Subcutaneous abdominal adipose tissue (tissue), 5 donors: ENCODE data around the gene RNF145.

Experiments
- H3K27ac ChIP-seq: one replicate; pipeline ENCODE4 v1.7.0; 2013; ENCODE audit warnings: low read depth, mild to moderate bottlenecking, inconsistent platforms, low read length, moderate library complexity
- H3K27me3 ChIP-seq, 5 donors: one replicate each; pipeline ENCODE4 v1.7.0; 2013; ENCODE audit warnings: low read length in 5 of 5, inconsistent platforms in 1 of 5; ENCODE audit not compliant: control insufficient read depth in 5 of 5, insufficient read depth in 4 of 5
- H3K36me3 ChIP-seq, 5 donors: one replicate each; pipeline ENCODE4 v1.7.0; 2013; ENCODE audit warnings: low read length in 5 of 5; ENCODE audit not compliant: control insufficient read depth in 5 of 5, insufficient read depth in 5 of 5
- H3K4me1 ChIP-seq, 5 donors: one replicate each; pipeline ENCODE4 v1.7.0; 2013; ENCODE audit warnings: low read length in 5 of 5, mild to moderate bottlenecking in 3 of 5, moderate library complexity in 1 of 5; ENCODE audit not compliant: control insufficient read depth in 5 of 5, insufficient read depth in 5 of 5
- H3K4me3 ChIP-seq, 5 donors: one replicate each; pipeline ENCODE4 v1.7.0; 2013; ENCODE audit warnings: low read length in 5 of 5, low read depth in 1 of 5
- H3K9ac ChIP-seq, 5 donors: one replicate each; pipeline ENCODE4 v1.7.0; 2013; ENCODE audit warnings: low read length in 5 of 5, mild to moderate bottlenecking in 4 of 5, moderate library complexity in 3 of 5
- H3K9me3 ChIP-seq, 5 donors: one replicate each; pipeline ENCODE4 v1.7.0; 2013; ENCODE audit warnings: low read length in 5 of 5; ENCODE audit not compliant: control insufficient read depth in 5 of 5
- donor health status: healthy.
- donor health status: healthy.
- donor health status: healthy.
- donor health status: healthy.
- donor health status: healthy.

Gene RNF145

GRCh38 chr5:159223469-159223868 is 14.1 kb upstream of the RNF145 start:
- Histone ChIP-seq H3K27me3 (no peaks in the 10 kb centered on the region), H3K9me3 (no peaks in the 10 kb centered on the region), H3K27ac (no peak overlapping the region), H3K9ac (no peak overlapping the region), H3K36me3 (no peaks in the 10 kb centered on the region), H3K4me1 (no peaks in the 10 kb centered on the region), H3K4me3 (no peak overlapping the region)

DNA sequence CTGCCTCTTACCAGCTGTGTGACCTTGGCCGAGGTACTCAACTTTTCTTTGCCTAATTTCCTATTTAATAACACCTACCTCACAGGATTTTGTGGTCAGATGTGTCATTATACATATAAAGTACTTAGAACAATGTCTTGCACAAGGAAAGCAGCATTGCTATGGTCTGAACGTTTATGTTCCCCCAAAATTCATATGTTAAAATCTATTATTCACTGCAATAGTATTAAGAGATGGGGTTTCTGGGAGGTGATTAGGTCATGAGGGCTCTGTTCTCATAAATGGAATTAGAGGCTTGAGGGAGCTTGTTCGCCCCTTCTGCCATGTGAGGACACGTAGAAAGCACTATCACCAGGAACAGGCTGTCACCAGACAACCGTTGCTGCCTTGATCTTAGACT is 10.9 kb upstream of the RNF145 start:
- Histone ChIP-seq H3K9ac (no peak overlapping the region), H3K27me3 (no peaks in the 10 kb centered on the region), H3K36me3 (no peaks in the 10 kb centered on the region), H3K9me3 (no peaks in the 10 kb centered on the region), H3K4me1 (no peaks in the 10 kb centered on the region), H3K4me3 (no peak overlapping the region), H3K27ac (no peak overlapping the region)

DNA sequence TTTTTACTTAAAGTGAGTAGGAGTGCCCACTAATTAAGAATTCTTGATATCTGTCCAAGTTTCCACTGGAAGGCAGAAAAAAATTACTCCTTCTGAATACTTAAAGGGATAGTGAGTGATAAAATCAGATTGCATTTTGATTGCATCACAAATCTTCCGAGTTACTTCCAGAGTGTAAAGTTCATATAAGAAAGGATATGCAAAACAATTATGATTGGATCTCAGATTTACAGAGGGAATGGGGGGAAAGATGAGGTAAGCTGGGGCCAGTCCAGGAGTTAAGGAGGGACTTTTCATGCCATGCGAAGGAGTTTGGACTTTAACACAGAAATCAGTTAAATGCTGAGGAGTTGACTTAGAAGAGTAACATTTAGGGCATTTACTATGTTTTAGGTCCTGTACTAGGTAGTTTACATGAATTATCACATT is 9.3 kb upstream of the RNF145 start:
- no peaks in the 10 kb centered on the region for H3K4me1 ChIP-seq
- H3K9me3 ChIP-seq, result no peaks in the 10 kb centered on the region
- no peak overlapping the region for H3K4me3 ChIP-seq
- H3K9ac ChIP-seq, result no peak overlapping the region
- H3K27me3 ChIP-seq, result no peaks in the 10 kb centered on the region
- H3K36me3 ChIP-seq, result no peaks in the 10 kb centered on the region
- no peak overlapping the region for H3K27ac ChIP-seq

- H3K36me3 ChIP-seq, result no peaks in the 10 kb centered on the region
- H3K4me3 ChIP-seq, result no peak overlapping the region
- H3K27me3 ChIP-seq, result no peaks in the 10 kb centered on the region
- H3K9me3 ChIP-seq, result no peaks in the 10 kb centered on the region
- no peak overlapping the region for H3K9ac ChIP-seq
- H3K4me1 ChIP-seq, result no peaks in the 10 kb centered on the region
- H3K27ac ChIP-seq, result no peak overlapping the region
Measured at GRCh38 chr5:159217236-159217635, 7.9 kb upstream of the RNF145 start.

DNA sequence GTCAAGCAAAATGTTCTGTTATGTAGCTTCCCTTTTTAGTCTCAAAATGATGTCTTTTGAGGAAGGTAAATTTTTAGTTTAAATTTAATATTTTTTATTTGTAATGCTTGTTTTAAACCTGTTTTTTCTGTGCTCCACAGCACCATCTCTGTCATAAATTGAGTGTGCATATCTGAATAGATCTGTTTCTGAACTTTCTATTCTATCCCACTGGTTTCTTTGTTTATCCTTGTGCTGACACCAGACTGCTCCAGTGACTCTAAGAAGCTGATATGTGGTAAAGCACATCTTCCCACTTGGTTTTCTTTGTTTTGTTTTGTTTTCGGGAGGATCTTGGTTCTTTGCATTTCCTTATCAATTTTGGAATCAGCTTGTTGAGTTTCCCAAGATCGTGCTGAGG is 7.1 kb upstream of the RNF145 start:
- Histone ChIP-seq H3K27ac (no peak overlapping the region), H3K4me1 (peaks cover 0 to 2% (median 0%) of the 10 kb centered on the region in 5 donors), H3K27me3 (no peaks in the 10 kb centered on the region), H3K4me3 (no peak overlapping the region), H3K9ac (no peak overlapping the region), H3K36me3 (no peaks in the 10 kb centered on the region), H3K9me3 (no peaks in the 10 kb centered on the region)

- no peaks in the 10 kb centered on the region for H3K9me3 ChIP-seq
- H3K4me3 ChIP-seq, result no peak overlapping the region
- peaks cover 0 to 2% (median 0%) of the 10 kb centered on the region in 5 donors for H3K4me1 ChIP-seq
- H3K36me3 ChIP-seq, result no peaks in the 10 kb centered on the region
- H3K27me3 ChIP-seq, result no peaks in the 10 kb centered on the region
- H3K27ac ChIP-seq, result no peak overlapping the region
- no peak overlapping the region for H3K9ac ChIP-seq
Measured at GRCh38 chr5:159215886-159216285, 6.5 kb upstream of the RNF145 start.

DNA sequence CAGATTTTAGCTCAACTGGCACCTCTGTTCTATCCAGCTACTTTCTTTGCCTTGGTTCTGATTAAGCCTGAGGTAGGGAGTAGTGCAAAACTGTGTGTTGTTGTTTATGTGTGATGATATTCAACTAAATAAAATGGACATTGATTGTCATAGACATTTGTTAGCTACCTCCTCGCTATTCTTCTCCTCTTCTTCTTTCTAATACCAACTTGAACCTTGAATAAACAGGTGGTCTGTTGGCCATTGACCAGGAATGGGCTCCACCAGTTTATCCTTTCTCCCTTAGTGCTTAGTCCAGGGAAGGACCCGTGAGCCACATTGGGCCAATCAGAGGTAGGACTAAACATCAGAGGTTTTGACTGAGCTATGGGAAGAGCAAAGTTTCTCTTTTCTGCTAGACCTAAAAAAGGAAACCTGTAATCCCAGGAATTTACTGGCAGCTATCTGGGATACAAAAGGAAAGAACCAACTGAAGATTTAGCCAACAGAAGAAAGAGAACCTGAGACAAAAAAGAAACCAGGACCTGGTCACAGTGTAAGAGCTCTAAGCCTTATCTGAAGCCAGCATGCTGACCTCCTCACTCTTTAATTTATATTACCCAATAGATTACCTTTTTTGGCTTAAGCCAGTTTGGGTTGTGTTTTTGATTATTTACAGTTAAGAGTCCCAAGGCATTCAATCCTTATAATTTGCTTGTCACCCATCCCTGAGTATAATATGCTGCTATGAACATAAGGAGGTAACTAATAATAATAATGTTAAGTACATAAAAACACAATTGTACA is 5.3 kb upstream of the RNF145 start:
- H3K27me3 ChIP-seq, result no peaks in the 10 kb centered on the region
- H3K4me3 ChIP-seq, result no peak overlapping the region
- H3K36me3 ChIP-seq, result no peaks in the 10 kb centered on the region
- H3K4me1 ChIP-seq, result peaks cover 2 to 9% (median 5%) of the 10 kb centered on the region in 5 donors
- no peak overlapping the region for H3K27ac ChIP-seq
- no peaks in the 10 kb centered on the region for H3K9me3 ChIP-seq
- no peak overlapping the region for H3K9ac ChIP-seq

GRCh38 chr5:159212657-159213462 is 3.5 kb upstream of the RNF145 start:
- H3K9ac ChIP-seq, result no peak overlapping the region
- H3K27ac ChIP-seq, result no peak overlapping the region

GRCh38 chr5:159211729-159212174 is 2.4 kb upstream of the RNF145 start:
- peaks cover 2 to 27% (median 17%) of the 10 kb centered on the region in 5 donors for H3K4me1 ChIP-seq
- no peaks in the 10 kb centered on the region for H3K36me3 ChIP-seq
- H3K27ac ChIP-seq, result no peak overlapping the region
- no peak overlapping the region for H3K4me3 ChIP-seq
- H3K27me3 ChIP-seq, result no peaks in the 10 kb centered on the region
- no peaks in the 10 kb centered on the region for H3K9me3 ChIP-seq
- no peak overlapping the region for H3K9ac ChIP-seq

More at GRCh38 chr5:159212657-159213462, 3.5 kb upstream of the RNF145 start:
- Histone ChIP-seq H3K27me3 (no peaks in the 10 kb centered on the region), H3K9me3 (no peaks in the 10 kb centered on the region), H3K4me1 (peaks cover 2 to 19% (median 10%) of the 10 kb centered on the region in 5 donors), H3K36me3 (no peaks in the 10 kb centered on the region), H3K4me3 (no peak overlapping the region)

GRCh38 chr5:159210846-159211245 is 1.5 kb upstream of the RNF145 start:
- no peaks in the 10 kb centered on the region for H3K36me3 ChIP-seq
- H3K9ac ChIP-seq, result no peak overlapping the region
- no peaks in the 10 kb centered on the region for H3K9me3 ChIP-seq
- H3K27ac ChIP-seq, result no peak overlapping the region
- H3K4me3 ChIP-seq, result no peak overlapping the region
- H3K4me1 ChIP-seq, result peaks cover 2 to 36% (median 24%) of the 10 kb centered on the region in 5 donors
- H3K27me3 ChIP-seq, result no peaks in the 10 kb centered on the region
